ENCODE measurements around the gene NPAS2.

DNA sequence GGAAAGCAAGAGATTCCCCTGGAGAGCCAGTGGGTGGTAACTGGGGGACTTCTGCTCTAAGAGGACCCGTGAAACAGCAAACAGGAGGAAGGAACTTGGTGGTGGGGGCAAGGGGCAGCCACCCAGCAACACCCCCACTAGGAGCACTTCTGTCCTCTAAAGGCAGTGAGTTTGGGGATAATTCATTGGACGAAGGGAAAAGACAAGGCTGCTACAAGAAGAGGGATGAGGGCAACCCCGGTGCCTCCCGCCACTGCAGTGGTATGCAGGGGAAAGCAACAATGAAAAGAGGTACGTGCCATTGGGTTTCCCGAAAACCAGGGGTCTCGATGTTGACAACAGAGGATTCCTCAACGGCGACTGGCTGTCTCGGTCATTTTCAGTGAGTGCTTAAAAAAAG is 191.2 kb downstream of the NPAS2 start:
- TF ChIP-seq, protein P1, sequence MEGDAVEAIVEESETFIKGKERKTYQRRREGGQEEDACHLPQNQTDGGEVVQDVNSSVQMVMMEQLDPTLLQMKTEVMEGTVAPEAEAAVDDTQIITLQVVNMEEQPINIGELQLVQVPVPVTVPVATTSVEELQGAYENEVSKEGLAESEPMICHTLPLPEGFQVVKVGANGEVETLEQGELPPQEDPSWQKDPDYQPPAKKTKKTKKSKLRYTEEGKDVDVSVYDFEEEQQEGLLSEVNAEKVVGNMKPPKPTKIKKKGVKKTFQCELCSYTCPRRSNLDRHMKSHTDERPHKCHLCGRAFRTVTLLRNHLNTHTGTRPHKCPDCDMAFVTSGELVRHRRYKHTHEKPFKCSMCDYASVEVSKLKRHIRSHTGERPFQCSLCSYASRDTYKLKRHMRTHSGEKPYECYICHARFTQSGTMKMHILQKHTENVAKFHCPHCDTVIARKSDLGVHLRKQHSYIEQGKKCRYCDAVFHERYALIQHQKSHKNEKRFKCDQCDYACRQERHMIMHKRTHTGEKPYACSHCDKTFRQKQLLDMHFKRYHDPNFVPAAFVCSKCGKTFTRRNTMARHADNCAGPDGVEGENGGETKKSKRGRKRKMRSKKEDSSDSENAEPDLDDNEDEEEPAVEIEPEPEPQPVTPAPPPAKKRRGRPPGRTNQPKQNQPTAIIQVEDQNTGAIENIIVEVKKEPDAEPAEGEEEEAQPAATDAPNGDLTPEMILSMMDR (conservative IDR thresholded peaks at IDR 0.05): no peak
- TF ChIP-seq ZFX (IDR thresholded peaks at IDR 0.05): no peak

Measured in C4-2B (cell line).